CD4-positive, alpha-beta T cell treated with Interleukin-21 for 1 hour (primary cell): ENCODE measurements around the gene ARPC1B.

Experiments
- DNase-seq: peaks from one replicate; pipeline ENCODE4 v3.0.0-alpha.2; 2020

The ARPC1B gene

DNA sequence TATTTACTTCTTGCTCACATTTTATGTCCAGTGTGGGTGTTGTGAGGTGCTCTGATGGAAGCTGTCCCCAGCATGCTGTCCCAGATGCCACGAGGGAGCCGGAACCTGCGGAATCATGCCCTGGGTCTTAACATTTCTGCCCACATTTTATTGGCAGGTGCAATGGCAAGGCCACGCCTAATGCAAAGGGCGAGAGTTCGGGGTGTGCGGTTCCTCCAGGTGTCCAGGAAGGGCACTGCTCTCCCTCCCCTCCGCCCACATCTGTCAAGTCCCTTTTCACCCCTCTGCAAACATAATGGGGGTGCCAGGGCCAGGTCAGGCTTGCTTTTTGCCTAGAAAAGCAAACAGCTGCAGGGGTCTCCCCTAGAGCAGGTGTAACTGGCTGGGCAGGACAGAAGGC lies 17.5 kb downstream of the ARPC1B start:
- DNase-seq = no peak

DNA sequence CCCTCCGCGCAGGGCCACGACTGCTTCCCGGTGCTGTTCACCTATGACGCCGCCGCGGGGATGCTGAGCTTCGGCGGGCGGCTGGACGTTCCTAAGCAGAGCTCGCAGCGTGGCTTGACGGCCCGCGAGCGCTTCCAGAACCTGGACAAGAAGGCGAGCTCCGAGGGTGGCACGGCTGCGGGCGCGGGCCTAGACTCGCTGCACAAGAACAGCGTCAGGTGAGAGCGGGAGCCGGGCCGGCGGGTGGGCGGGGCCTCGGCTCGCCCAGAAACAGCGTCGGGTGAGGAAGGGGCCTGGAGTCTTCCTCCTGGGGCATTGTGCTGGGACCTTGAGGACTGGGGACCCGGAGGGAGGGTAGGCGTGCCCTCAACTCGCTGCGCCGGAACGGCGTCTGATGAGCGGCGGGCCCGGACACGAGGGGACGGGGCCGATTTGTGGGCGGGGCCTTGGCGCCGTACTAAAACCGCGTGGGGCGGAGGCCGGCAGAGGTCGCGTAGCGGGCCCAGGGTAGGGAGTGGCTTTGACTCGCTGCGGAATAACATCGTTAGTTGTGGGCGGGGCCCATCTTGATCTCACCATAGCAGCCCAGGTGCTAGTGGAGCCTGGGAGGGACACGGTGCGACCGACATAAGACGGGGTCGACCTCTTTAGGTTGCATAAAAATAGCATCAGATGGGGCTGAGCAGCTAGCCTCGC lies 18.3 kb downstream of the ARPC1B start:
- peak; percentile 90 for DNase-seq

DNA sequence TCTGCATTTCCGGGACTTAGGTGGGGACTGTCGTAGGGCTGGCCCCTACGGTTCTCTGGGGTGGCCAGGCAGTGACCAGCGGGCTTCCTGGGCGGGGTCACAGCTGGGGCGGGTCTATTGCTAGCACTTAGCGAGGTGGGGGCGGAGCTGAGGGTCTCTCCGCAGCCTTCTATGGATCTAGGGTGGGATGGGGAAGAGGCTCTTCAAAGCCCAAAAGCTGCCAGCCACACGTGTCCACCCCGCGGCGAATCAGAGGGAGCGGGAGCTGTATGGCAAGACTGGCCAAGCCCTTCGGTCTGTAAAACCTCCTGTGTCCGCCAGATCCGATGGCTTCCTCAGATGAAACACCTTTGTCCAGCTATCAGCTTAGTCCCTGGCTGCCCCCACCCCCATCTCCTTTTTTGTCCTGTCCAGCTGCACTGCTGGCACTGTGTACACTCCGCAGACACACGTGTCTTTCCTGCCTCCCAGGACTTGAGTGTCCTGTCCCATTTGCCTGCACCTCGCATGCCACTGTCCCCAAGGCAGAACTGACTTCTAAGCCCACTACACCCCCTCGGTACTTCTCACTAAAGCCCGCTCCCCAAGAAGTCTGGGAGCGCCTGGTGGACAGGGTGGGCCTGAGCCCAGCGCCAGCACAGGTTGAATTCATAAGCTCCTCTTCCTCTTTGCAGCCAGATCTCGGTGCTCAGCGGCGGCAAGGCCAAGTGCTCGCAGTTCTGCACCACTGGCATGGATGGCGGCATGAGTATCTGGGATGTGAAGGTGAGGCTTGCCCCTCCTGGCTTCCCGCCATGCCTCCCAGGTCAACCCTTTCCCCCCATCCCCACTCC lies 19.0 kb downstream of the ARPC1B start:
- no peak for DNase-seq

DNA sequence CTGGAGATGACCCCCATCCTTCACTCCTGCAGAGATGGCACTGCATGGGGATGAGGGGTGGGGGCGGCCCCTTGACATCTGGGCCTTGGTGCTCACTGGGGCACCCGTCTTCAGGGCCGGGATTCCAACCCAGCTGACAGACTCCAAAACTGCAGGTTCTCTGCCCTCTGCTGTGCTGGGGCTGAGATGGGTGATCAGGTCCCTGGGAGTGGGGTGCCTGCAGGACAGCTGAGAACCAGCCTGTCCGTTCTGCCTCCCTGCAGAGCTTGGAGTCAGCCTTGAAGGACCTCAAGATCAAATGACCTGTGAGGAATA lies 19.6 kb downstream of the ARPC1B start:
- DNase-seq = no peak

DNA sequence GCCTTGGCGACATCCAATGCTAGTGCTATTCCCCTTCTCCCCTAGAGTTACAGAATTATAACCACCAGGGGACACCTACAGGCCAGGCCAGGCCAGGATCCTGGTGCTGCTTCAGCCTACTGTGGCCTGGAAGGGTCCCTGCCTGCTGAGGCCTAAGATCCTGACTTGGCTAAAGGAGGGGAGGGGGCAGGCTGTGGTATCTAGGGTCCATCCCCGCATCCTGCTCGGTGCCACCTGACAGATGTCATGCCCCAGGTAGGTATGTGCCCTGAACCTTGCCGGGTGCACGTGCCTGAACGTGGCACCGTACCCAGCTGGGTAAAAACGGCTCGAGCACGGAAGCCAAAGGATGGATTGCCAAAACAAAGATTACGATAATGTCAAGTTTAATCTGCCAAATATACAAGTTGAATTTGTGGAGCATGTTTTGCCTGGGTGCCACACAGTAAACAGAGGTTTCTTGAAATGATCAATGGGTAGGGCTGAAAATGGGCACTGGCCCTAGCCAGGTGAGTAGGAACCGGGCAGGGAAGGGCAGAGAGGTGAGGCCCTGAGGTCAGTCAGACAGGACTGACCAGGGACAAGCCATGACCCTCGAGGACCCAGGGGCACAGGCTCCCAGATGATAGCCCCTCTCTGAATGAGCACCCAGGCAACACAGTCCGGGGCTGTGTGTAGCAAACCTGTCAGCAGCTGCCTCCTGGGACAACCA lies 21.2 kb downstream of the ARPC1B start:
- DNase-seq = no peak

DNA sequence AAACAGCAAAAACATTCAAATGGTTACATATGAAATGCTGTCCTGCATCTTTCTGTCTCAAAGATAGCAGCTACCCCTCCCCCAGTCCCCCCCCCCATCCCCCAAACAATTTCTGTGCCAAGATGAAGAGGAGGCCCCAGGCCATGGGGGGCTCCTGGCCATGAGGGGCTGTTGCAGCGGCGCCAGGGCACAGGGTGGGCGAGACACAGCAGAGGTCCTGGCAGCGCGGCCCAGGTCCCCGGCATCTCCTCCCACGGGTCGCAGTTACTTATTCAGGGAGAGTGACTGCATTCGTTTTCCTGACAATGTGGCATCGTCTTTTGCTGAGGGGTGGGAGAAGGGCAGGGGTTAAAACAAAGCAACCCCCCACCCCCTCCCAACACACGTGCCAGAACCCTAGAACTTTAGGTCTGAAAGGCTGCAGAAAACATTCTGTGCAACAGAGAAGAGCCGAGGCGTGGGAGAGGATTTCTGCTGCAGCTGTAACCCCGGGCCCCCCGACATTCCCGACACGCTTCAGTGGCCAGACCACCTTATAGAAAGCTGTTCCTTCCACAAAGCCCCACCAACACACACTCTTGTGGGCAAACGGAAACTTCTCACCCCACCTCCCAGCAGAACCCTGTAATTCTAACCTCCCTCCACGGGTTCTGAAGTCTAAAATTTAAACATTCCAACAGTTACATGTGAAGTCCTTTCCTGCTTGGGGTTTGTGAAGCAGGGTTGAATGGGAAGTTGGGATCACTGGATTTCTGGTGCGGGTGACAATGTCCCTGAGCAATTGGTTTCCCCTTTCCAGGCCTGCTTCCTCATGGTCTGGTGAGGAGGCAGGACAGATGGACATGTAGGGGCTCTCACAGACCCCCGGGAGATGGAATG lies 22.1 kb downstream of the ARPC1B start:
- DNase-seq = no peak

DNA sequence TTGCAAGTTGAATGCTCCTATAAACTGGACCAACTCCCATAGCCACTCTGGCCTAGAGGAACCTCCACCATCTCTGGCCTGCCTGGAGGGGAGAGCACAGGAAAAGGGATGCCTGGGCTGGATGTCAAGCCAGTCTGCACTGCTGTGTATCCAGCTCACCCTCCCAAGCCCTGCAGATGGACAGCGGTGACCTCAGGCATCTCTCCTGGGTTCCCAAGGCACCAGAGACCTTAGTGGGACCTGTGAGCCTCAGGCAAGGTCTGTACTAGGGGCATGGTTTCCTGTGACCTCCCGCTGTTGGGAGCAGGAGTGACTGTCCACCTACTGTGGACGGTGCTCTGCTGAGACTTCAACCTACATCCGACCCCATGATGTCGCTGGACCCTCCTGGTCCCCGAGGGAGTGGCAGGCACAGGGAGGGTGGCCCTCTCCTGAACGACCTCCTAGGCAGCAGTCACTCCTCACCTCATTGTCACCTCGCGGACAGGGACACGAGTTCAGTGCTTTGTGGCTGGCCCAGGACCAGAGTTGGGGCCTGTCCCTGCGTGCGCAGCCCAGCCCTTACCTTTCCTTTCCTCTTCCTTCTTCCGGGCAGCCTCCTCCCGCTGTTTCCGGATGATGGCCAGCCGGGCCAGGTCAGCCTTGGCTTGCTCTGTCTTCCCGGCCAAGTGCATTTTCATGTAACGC lies 22.9 kb downstream of the ARPC1B start:
- no peak for DNase-seq

DNA sequence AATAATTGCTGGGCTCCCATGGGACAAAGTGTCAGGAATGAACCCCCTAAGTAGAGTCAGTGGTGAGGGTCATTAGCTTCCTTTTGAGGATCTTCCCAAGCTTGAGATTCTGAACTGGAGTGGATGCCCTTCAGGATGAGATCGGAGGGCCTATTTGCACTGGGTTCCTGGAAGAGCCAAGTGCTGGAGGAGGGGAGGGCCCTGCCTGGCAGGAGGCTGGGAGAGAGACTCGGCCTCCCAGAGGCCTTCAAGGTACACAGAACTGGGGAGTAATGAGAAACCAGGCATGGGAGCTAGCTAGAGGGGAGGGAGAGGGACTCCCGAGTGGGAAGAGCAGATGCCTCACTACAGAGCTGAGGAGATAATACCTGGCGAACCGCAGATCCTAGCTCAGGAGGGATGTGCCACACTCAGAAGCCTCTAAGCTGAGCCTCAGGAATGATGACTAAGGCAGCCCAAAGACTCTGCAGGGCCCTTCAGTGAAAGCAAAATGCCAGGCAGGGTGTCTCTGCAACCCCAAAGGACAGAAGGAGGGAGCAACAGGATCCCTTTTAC lies 24.4 kb downstream of the ARPC1B start:
- no peak for DNase-seq

DNA sequence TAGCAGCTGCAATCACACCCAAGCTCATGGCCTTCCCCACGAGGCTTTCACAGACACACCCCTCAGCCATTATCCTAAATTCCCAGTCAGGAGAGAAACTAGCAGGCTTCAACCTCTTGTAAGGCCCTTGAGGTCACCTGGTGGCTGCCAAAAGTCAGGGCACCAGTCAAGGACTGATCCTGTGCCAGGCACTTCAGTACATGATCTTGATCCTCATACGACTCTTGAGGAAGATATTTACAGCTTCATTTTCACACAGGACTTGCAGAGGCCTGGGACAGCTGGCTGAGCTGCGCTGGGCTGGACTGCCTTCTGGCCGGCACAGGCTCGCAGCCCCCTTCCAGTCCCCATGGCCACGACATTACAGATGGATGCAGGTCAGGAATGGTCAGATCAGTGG lies 25.1 kb downstream of the ARPC1B start:
- no peak for DNase-seq

DNA sequence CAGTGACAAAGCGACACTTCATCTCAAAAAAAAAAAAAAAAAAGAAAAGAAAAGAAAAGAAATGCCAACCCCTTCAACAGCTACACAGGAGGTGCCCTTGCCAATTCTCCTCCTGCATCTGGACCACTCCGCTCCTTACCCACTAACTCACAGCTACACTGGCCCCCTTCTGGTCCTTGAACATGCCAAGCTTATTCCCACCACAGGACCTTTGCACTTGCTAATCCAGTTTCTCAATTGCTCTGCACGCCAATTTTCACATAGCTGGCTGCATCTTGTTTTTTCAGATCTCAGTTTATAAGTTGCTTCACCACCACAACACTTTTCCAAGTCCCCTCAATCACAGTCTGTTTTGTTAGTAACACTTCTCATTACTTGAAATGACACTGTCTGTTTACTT lies 28.3 kb downstream of the ARPC1B start:
- no peak for DNase-seq

DNA sequence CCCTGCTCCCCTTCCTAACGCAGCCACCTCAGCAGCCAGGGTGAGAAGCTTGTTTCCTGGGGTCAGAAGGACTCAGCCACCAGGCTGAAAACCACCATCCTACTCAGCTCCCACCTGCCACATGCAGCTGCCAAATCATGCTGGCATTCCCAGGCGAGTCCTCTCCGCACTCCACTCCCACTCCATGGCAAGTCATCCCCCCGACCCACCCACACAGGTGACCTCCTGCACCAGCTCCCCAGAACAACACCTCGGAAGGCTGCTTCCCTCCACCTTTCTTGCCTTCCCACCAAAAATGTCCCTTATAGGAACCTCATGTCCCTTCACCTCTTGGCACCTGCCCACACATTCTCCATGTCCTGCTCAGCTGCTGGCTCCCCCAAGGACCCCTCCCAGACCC lies 29.2 kb downstream of the ARPC1B start:
- DNase-seq = no peak

DNA sequence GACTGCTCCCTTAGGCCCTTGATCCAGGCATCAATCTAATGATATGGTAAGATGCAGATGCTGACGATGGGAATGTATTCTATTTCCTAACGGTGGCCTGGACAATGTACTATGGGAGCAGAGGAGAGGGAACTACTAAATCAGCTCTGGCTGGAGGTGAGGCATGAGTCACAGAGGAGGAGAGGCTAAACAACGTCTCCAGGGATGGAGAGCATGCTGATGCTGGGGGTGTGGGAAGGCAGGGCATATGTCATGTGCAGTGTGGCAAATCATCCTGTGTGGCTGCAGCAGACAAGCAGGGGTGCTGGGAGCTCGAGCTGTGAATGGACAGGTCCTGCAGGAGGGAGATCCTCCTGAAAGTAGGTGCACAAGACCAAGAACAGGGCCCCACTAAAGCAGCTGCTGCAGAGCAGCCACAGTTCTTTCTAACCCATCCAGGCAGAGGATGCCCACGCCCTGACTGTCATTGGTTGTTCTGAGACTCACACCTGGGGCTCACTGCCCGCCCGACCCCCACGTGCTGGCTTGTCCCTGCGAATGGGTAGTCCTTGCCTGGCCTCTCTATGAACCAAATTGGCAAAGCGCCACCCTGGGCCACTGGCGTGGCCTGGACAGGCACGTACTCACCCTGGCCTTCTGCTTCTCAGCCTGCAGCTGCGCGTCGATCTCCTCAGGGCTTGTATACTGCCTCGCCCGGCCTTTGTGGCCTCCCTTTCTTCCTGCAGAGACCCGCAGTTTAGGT lies 29.9 kb downstream of the ARPC1B start:
- DNase-seq = no peak

DNA sequence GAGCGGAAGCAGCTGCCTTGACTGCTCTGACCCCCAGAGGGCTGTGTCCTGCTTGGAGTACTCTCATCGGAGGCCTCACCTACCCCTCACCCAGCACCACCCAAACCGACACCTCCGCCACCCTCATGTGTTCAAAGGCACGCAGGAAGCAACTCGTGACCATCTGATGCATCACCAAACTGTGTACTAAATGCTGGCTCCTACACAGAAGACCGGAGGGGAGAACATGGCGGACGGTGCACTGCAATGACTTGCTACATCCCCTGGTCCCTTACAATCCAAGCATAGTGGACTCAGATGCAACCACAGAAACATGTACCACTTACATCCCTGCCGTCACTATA lies 30.4 kb downstream of the ARPC1B start:
- no peak for DNase-seq

DNA sequence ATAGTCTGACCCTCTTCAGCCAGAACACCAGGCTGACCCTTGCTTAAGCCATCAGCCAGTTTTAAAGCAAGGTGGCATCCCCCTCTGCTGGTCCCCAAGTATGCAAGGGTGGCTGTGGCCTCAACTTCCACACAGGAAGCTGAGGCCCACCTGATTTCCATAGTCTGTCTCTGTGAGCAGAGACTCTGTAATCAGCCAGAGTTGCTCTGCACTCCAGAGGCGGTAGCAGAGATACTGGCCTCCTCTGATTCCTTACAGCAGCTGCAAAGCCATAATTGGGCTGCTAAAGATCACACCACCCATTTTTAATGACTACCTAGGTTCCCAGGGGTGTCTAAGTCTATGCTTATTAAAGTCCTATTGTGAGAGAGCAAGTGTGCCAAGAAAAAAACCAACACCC lies 32.0 kb downstream of the ARPC1B start:
- no peak for DNase-seq

DNA sequence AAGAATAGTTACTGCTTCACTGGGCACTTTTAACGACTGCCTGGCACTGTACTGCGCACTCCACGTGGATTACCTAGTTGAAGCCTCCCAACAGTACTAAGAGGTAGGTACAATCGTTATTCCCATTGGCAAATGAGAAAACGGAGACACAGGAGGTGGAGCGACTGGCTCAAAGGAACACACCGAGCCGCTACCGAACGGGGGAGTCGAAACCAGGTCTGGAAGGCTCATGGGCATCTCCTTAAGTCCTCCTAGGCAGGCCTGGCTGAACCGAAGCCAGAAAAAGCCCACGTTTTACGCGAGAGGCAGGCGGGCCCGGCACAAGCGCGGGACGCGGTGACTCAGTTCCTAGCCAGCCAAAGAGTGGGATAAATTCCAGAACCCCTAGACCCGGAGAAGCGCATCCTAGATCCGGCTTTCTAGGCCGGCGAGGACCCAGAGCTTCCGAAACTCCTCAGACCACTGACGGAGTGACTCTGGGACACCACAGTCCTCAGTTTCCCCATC lies 33.4 kb downstream of the ARPC1B start:
- peak; percentile 35 for DNase-seq

DNA sequence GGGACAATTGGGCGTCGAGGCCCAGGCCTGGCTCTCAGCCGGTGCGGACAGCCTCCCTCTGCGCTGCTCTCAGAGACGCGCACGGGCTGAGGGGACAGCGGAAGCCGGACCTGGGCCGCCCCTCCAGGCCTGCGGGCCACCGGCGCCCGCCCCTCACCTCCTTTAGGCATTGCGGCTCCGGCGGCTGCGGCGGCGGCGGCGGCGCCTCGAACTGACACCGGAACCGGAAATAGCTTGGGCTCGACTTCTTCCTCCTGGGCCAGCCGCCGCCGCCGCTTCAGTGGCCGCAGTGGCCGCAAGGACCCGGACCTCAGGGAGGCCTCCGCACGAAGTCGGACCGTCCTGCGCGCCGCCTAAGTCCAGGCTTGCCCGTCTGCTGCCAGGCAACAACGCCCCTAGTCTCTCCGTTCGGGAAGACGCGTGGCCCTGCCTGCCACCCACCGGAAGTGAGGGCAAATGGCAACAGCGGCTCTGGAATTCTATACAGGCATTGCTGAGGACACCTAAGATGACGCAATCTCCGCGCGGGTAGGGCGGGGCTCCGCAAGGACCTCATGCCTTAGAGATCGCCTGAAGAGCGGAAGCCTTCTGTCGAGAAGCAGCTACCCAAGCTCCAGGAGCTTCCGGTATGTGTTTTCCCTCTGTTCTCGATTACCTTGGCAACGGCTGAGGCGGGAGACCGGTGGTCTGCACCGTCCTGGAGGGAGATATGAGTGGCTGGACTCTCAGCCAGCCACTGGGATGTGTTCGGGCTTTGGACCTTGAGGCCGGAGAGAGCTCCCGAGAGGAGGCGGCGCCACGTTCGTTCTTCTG lies 34.1 kb downstream of the ARPC1B start, which contains the start of the genes BUD31 and PDAP1:
TSS of gene BUD31 (plus strand) at position 591 of the 813 bp plus-strand sequence. CDS start 2,124 bp downstream, outside the sequence.
TSS of gene PDAP1 (minus strand) at position 219 of the 813 bp plus-strand sequence. CDS start at position 170, 49 bp downstream.
- DNase-seq = peak; percentile 97

DNA sequence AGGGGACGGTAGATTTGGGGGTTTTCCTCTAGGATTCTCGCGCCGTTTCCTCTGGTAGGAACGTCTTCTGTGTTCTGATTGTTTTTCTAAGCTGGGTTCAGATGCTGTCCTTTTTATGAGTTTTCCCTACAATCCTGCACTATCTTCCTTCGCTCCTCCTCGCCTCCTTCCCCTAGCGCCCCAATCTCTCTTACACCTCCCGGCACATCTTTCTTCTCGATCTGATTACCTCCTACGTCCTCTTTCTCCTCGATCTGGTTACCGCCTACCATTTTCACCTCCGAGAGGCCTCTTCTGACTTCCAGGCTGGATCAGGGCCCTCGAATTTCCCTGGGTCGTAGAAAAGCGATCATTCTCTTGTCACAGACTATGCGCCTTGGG lies 34.7 kb downstream of the ARPC1B start:
- peak; percentile 29 for DNase-seq

DNA sequence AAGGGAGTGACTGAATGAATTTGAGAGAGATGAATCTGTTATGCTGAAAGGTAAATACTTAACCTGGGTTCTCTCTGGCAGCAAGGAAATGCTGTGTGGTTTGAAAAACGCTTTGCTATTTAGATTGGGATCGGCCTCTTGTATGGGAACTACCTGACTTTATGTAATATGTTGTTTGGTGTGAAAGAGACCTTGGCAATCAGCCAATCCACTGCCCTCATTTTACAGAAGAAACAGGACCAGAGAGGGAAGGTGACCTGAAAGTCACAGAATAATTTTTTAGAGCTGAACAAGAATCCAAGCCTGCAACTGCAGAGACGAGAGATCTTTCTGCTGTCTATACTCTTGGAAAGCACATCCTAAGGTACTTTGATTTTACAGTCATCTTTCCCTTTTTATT lies 35.3 kb downstream of the ARPC1B start:
- DNase-seq = peak; percentile 29

DNA sequence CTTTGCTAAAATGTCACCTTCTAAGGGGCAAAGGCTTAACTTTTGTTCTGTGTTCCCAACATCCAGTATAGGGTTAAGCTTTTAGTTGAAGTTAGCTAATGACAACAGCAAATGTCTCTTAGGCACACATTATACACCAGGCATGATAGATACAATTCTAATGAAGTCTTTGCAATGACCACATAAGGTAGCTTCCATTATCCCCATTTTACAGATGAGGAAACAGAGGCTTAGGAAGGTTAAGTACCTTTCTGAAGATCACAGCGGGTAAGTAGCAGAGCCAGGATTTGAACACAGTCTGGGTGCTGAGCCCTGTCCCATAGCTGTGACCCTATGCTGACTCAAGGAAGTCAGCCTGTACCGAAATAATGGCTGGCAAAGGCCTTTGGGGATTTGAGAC lies 36.1 kb downstream of the ARPC1B start:
- no peak for DNase-seq

DNA sequence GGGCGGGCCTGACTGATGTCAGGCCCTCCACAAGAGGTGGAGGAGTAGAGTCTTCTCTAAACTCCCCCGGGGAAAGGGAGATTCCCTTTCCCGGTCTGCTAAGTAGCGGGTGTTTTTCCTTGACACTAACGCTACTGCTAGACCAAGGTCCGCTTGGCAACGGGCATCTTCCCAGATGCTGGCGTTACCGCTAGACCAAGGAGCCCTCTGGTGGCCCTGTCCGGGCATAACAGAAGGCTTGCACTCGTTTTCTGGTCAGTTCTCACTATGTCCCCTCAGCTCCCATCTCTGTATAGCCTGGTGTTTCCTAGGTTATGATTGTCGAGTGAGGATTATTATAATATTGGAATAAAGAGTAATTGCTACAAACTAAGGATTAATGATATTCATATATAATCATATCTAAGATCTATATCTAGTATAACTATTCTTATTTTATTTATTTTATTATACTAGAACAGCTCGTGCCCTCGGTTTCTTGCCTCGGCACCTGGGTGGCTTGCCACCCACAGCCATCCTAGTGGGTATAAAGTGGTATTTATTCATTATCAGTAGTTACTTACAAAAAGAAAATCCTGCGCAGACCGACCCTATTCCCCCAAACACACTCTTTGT lies 41.1 kb downstream of the ARPC1B start:
- peak; percentile 34 for DNase-seq
